Activated CD4-positive, alpha-beta T cell treated with anti-CD3 and anti-CD28 coated beads, Interleukin-2, amount 50 U/mL, for 4 hours (primary cell): ENCODE data around the gene FARP2.
"Not testable (repeated sequence)": the region's sequence is repeated elsewhere in the genome, so short reads cannot be mapped to it uniquely, and the experiment has no call there.

Experiments used
- DNase-seq, 2 experiments: peaks; one replicate each; pipeline ENCODE4 v3.0.0-alpha.2; 2020

Gene FARP2

DNA sequence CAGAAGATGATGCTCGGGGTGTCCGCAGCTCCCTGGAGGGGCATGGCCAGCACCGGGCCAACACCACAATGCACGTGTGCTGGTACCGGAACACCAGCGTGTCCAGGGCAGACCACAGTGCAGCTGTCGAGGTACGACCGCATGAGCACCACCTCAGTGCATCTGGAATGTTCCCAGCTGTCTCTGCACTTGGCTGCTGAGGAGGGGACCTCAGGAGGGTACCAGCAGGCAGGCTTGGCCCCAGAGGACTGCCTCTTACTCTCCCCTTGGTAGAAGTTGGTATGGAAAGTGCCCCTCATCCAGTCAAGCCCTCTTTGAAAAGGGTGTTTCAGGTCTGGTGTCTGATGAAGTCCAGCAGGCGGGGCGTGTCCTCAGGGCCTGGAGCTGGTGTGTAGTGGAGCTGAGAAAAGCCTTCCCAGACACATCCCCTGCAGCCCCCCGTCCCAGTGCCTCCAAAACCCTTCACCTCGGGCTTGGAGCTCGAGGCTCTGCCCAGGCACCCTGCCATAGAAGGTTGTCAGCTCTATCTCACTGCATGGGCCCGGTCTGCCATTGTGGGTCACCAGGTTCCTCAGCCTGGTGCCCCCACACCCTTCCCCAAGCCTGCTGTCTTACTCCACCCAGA is 135.6 kb downstream of the FARP2 start:
- DNase-seq, result no peak

DNA sequence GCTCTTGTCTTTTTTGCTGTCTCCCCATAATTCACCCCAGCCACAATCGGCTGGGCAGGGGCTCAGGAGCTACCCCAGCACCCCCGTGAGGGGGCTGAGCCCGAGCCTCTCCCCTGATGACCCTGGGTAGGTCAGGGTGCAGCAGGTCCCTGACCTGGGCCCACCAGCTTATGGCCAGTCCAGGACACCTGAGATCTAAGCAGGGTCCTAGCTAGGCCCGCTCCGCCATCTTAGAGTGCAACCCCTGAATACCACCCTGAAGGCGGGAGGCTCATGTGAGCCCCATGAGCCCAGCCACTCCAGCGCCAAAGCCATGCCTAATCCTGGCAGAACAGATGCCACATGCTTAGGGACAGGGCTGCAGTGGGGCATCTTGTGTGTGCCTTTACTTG is 136.1 kb downstream of the FARP2 start:
- no peak for DNase-seq

DNA sequence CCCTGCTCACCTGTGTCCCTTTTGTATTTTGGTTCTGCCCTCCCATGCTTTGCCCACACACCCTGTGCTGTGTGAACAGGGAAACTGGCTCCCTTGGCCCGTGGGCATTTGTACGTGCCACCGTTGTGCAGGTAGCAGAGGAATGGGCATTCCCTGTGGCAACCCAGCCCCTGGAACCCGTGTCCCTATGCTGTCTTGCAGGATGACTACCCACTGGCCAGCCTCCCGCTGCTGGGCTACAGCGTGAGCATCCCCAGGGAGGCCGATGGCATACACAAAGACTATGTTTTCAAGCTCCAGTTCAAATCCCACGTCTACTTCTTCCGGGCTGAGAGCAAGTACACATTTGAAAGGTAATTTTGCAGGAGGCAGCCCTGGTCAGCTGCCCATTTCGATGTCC is 137.0 kb downstream of the FARP2 start:
- DNase-seq, result no peak

DNA sequence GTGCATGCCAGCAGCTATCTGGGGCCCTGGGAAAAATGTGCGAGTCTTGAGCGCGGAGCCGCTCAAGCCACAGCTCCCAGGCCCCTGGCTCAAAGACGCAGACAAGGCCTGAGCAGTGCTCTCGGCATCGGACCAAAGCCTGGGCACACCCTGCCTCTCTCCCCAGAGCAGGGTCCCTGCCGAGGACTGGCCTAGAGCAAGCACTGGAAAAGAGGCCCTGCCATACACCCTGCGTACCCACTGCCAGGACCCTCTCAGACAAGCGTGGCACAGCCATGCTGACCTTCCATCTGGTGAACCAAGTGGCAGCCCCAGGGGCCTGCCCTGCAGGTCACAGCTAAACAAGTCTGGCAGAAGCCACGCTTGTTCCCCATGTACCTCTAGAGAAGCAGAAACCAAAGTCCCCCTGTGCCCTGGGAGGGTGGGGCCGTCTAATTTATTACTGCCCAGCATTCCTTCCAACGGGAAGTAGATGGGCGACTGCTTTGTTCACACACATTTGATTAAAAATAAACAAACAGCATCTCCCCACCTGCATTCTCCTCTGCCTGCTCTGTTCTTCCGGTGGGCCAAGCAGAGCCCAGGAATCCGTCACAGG is 138.3 kb downstream of the FARP2 start:
- no peak for DNase-seq

DNA sequence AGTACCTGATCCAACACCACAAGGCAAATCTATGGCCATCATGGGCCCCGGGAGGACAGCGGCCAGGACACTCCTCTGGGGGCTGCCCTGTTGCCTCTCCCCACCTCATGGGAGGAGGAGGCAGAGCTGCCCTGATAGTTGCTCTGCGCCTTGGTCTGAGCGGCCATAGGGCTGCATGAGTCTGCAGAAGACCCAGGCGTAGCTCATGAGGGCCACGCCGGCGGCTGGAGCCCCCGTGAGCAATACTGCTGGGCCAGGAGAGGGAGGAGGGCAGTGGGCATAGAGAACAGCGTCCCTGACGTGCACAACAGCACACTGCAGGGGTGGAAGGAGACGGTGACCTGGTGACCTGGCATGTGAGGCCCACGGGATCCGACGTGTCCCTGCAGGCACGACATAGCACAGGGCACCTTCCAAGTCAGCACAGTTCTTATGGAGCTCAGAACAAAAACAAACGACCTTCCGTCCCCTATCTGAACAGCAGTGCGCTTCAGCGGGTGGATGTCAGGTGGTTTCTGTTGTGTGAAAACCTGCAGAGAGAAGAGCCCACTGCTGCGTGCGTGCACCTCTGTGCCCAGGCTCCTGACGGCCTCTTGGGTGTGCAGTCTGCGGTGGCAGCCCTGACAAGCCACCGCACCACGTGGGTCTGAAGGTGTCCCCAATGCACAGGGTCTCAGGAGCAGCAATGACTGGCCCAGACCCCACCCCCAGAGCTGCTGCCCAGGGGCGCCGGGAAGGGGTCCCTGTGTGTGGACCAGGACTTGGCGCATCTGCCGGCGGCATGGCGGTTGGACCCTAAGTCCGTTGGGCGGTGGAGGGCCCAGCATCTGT is 139.3 kb downstream of the FARP2 start:
- DNase-seq, result no peak

DNA sequence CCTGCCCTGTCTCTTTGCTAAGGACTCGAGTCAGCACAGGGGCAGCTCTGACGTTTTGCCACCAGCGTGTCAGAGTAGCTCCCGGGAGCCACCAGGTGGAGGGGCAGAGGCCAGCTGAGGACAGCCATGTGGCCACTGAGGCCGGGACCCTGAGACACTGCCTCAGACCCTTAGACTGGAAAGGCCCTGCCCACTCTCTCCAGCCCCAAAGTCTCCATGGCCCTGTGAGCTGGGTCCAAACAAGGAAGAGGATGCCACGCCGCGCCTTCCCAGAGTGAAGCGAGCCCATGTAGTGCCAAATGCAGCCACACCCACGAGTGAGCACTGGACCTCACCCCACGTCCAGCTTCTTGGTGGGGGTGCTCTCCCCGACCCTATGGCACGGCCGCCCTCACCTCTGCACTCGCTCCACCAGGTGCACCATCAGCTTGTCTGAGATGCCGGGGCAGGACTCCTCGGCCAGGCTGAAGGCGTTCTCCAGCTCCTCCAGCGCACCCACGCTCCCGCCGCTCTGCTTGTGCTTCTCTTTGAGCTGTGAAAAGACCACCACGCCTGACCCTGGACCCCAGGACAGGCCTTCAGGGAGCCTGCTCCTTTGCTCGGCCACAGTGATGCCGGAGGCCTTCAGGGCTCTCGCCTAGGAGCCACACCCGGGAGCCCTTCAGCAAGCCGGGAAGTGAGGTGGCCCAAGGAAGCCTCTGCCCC is 140.1 kb downstream of the FARP2 start:
- DNase-seq, result no peak

DNA sequence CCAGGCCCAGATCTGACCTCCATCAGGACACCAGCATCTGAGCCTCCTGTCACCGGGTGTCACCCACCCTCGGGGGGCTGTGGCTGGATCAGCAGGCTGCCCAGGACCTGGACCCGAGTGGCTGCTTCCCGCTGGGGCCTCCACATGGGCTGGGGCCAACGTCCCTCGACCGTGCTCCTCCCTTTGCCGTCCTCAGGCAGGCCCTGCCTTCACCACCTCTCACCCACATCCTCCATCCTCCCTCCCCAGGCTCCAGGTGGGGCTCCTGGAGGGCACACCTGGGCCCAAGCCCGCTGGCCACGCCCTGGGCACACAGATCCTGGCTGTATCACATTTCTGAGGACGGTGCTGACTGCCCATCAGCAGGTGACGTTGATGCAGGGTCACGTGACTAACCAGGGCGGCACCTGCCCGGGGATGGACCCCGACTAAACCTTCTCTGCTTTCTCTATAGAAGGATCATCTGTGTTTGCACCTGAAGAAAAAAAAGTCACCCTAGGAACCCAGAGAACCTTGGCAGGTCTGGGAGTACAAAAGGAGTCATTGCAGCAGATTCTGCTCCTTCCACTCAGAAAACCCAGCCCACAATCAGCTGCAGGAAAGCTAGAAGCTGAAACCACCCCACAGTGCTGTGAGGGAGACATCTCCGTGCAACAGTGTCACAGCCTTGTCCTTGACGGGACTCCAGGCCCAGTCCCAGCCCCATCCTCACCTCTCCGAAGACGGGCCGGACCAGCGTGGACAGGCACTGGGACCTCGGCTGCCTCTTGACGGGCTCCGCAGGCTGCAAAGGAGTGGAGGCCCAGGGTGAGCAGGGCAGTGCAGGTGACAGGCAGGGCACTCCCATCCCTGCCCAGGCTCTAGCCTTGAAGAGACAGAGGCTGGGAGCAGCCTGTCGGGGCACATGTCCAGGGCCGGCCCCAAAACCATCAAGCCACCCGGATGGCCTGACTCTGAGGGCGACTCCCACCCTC is 141.1 kb downstream of the FARP2 start:
- DNase-seq, result no peak

DNA sequence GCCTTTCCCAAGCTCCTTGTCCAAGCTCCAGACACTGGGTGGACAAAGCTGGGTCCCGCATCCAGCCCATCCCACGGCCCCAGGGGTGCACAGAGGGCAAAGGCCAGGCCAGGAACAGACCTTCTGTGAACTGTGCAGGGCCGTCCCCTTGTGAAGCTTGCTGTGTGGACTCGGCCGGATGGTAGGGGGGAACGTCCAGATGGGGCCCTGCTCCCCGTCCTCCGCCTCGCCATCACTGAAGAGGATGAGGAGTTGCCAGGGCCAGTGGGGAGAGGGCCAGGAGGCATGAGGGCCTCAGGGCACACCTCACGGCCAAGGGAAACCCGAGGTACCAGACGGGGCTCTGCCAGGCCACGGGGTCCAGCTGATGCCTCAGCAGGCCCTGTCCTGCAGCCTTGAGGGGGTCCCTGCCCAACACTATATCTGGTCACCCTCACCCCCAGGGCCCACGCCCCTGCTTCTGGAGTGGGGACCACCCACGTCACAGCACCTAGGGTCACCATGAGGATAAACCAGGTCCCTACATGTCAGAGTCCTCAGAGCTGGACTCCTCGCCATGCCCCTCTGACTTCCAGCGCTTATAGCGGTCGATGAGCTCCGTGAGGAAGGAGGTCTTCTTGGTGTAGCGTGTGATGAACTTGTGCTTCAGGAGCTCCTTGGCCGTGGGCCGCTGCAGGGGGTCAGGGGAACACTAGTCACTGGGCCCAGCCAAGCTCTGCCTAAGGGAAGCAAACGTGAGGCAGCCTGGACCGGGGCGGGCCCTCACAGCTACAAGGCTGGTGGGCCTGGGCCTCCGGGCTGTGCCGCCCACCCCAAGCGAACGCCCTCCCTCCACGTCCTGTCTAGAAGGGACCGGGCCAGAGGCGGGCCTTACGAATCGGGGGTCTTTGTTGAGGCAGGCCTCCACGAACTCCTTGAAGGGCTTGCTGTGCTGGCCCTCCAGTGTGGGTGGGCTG is 142.3 kb downstream of the FARP2 start:
- no peak for DNase-seq

DNA sequence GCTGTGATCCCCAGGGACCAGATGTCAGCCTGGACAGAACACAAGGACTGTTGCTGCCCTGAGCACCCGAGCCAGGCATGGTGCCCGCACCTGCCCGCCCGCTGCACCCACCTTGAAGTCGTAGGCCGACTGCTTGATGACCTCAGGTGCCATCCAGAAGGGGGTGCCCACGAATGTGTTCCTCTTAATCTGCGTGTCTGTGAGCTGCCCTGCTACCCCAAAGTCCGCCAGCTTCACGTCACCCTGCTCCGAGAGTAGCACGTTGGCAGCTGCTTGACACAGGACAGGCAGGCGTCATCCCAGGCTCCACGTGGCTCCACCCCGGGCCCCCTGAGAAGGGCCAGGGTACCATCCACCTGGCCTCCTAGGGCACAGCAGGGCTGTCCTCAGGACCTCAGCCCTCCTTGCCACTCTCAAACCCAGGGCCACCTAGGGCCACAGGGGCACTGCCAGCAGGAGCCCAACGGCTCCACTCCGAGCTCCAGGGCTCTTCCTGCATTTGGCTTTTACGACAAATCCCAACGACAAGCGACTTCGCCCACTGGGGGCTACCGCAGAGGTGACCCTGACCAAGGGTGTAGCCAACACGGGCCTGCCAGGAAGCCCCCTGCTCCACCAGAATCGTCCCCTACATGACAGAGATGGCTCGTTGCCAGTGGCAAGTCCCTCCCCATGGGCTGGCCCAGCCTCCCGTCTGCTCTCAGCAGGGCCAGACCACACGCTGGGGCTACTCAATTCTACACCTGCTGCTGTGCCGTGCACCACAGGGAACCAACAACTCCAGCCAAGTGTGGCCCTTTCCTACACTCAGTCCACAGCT is 143.3 kb downstream of the FARP2 start:
- no peak for DNase-seq

DNA sequence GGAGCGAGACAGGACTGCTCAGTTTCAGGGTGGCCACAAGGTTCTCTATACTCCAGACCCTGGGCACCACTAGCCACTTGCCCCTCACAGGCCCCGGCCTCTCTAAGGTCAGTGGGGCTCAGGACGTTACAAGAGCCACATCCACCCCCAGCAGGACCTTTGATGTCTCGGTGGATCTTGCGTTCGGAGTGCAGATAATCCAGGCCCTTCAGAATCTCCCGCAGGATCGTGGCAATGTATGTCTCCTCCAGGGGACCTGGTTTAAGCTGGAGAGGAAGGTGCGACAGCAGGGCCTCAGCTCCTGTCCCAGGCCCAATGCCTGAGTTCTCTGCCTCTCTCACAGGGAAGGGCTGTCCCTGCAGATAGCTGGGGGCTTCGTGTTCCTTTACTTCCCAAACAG is 143.9 kb downstream of the FARP2 start:
- no peak for DNase-seq

DNA sequence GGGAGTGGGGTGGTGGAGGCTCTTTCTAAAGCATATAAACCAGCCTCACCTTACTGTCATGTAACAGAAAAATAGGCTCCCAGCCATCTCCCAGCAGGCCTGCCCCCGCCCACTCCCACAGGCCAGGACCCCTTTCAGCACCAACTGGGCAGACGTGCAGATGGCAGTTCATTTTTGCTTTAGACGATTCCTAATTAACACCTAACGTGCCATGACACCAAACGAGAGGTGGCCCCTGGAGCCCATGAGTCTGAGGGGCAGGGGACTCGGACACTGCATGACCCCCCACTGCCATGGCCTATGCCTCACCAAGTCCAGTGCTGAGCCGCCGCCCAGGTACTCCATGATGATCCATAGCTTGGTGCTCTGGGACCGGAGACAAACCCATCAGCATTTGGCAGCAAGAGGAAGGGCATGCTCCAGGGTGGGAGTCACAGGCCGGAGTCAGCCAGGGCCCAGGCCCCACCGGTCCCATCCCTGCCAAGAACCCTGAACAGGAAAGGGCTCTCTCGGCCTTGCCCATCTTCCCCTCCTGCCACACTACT is 144.4 kb downstream of the FARP2 start:
- no peak for DNase-seq

DNA sequence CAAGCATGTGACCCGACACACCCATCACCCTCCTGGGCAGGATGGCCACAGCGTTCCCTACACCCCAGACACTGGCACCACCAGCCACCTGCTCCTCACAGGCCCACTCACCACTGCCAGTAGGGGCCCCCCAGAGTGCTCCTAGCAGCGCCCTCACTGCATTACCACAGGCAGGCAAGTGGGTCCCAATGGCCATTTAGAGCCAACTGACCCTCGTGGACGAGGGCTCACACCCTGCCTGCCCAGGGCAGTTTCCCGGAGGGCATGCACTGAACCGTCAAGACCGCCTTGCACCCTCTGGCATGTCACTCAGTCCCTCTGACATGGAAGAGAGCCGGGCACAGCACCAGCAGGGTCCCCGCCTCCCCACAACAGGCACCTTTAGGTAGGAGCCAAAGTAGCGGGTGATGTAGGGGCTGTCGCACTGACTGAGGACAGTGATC is 145.0 kb downstream of the FARP2 start:
- no peak for DNase-seq

DNA sequence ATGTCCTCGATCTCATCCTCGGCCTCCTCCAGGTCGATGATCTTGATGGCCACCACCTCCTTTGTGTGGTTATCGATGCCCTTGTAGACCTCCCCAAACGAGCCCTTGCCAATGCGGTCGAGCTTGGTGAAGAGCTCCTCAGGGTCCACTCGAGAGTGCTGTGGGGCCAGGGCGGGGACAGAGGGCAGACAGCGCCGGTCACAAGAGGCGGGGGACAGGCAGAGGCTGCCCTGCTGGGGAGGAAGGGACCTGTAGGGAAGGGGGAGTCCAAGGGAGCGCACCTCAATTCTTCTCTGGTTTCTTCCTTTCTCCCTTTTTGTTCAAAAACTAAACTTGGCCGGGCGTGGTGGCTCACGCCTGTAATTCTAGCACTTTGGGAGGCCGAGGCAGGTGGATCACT is 145.5 kb downstream of the FARP2 start:
- DNase-seq, result no peak

DNA sequence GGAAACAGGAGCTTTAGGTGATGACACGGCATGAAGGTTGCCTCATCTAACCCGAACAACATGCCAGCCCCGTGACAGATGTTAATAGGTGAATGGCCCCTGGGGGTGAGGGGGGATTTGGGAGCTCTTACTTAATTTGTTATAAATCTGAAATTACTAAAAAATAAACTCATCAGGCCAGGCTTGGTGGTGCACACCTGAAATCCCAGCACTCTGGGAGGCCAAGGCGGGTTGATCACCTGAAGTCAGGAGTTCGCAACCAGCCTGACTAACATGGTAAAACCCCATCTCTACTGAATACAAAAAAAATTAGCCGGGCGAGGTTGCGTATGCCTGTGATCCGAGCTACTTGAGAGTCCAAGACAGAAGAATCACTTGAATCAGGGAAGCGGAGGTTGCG is 146.2 kb downstream of the FARP2 start:
- no peak for DNase-seq

DNA sequence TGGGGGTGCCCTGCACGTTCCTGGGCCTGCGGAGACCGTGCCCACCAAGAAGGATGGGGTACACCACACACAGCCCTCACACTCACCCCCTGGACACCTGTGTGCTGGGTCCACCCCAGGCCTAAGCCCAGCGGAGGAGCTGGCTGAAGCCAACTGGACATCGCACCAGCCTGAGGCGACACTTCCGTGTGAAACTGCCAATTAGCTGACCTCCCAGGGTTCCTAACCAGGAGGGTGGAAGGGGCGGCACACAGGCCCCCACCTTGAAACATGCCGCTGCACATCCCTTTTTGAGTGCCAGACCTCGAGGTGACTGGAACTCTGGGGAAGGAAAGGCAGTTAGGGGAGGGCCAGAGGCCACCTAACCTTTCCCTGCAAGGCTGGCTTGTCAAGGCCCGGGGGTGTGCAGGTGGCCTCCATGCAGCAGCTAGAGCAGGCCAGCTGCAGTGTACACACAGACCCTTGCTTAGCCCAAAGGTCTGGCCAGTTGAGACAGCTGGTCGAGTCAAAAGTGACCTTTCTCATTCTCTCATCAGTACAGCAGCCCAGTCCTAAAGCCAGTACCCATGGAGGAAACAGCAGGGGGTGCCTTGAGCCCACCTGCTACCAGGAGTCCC is 147.8 kb downstream of the FARP2 start:
- DNase-seq, result no peak

DNA sequence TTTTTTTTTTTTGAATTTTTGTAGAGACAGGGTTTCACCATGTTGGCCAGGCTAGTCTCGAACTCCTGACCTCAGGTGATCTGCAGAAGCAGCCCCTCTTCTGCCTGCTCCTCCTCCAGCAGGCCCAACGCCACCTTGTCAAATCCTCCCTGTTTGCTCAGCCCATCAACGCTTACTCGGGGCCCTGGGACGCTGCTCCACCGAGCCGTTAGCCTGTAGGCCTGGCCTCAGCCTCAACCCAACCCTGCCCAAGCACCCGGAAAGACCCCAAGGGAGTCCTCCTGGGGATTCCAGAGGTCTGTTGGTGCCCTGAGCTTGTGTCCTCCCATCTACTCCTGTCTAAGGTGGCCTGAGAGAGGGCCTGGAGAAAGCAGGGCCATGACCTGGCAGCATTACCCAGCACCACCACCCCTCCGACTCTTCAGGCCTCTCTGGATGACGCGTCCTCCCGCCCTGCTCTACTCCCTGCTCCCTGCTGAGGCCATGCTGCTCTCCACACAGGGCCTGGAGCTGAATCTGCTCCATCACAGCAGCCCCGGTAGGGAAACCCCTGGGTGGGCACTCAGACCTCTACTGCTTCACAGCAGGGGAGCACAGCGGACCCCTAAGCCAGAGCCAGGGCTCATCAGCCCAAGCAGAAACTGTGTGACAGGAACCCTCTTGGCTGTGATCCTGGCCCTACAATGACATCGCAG is 149.1 kb downstream of the FARP2 start:
- DNase-seq, result no peak

DNA sequence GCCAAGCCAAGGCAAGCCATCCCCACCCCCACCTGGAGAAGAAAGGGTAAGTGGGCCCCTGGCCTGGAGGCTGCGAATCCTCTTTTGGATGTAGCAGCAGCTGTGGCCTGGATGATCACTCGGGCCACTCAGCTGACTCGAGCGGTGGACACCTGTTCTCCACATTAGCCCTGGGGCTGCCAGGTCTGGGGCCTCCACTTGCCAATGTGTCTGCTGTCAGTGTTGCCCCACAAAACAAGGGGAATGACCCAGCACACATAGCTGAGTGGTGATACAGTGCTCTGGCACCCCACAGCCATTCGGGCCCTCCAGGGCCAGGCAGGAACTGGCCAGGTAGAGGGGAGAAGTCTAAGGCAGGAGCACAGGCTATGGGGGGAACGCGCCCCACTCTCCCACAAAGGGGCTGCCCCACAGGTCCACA is 149.7 kb downstream of the FARP2 start:
- DNase-seq, result no peak

DNA sequence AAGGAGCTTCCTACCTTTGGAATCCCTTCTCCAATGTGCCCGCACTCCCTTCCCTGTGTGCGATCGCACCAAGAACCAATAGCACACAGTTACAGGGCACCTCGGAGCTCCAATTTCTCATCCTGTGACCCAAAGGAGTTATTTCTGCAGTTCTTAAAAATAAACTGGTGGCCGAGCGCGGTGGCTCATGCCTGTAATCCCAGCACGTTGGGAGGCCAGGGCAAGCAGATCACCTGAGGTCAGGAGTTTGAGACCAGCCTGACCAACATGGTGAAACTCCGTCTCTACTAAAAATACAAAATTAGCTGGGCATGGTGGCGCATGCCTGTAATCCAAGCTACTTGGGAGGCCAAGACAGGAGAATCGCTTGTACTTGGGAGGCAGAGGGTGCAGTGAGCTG is 150.2 kb downstream of the FARP2 start:
- not testable (repeated sequence) for DNase-seq
